Stimulated activated CD4-positive, alpha-beta T cell treated with anti-CD3 and anti-CD28 coated beads, Interleukin-2, amount 100 ng/mL, for 48 hours (primary cell): ENCODE data around the gene STARD8.

ENCODE experiments used
- DNase-seq, 2 donors: peaks; one replicate each; pipeline ENCODE4 v3.0.0-alpha.2; 2020

The STARD8 gene

GRCh38 chrX:68693481-68694434, 46.3 kb downstream of the STARD8 start:
- no peak for DNase-seq

GRCh38 chrX:68694435-68695205, 47.2 kb downstream of the STARD8 start:
- DNase-seq = no peak

- no peak for DNase-seq
These were observed 47.9 kb downstream of the STARD8 start for GRCh38 chrX:68695206-68695845.

DNA sequence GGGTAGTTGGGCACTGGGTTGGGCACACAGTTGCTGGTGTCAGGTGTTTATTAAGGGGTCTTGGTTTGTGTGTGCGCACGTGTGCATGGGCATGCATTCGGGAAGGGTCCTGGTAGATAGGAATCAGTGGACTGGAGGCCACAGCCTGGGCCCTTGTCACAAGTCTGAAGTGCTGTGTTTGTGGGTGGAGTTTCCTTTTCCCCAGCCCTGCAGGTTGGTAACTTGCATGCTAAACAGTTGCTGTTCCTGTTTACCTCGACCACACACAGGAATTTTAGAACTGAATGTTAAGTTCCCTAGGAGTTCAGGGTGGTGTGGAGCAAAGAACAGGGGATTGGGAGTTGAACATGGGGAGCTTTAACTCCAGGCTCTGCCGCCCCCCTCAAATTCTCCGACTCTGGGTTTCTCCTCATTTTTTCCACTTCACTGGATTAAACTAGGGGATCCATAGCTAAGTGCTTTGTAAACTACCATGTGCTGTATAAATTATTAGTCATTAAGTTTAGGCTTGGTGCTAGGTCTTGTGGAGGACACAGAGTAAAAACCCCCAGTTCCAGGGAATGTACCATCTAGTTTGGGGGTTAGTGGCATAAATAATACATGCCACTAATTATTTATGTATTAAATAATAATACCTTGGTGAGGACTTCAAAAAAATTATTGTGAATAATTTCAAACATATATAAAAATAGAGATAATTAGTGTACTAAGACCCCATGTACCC, 49.0 kb downstream of the STARD8 start:
- no peak for DNase-seq

- DNase-seq = no peak
These were observed 49.6 kb downstream of the STARD8 start for GRCh38 chrX:68697036-68697435.

DNA sequence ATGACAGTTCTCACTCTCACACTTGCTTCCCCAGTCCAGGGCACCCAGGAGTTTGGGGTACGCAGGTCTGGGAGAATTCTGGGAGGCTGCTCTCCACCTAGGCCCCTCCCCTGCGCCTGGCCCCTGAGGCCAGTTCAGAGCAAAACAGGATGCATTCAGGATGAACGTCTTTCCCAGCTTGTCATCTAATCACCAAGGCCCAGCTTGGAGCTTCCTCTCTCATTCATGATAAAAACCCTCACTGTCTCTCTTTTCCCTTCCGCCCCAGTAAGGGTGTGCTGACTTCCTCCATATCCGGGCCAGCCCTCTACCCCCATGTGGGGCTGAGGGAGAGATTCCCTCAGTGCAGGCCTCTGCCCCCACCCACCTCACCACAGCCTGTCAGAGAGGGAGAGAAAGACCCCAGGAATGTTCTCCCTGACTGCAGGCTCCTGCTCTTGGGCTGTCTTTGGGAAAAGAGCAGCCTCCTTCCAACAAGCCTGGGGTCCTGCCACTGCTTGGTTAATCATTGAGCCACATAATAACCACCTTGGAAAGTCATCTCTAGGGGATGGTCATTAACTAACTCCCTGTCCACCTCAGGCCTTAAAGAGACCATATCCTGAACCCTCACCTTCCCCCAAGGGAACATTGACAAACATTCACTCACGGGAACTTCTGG, 50.1 kb downstream of the STARD8 start:
- DNase-seq = no peak

- no peak for DNase-seq
These were observed 51.5 kb downstream of the STARD8 start for GRCh38 chrX:68698942-68699341.

DNA sequence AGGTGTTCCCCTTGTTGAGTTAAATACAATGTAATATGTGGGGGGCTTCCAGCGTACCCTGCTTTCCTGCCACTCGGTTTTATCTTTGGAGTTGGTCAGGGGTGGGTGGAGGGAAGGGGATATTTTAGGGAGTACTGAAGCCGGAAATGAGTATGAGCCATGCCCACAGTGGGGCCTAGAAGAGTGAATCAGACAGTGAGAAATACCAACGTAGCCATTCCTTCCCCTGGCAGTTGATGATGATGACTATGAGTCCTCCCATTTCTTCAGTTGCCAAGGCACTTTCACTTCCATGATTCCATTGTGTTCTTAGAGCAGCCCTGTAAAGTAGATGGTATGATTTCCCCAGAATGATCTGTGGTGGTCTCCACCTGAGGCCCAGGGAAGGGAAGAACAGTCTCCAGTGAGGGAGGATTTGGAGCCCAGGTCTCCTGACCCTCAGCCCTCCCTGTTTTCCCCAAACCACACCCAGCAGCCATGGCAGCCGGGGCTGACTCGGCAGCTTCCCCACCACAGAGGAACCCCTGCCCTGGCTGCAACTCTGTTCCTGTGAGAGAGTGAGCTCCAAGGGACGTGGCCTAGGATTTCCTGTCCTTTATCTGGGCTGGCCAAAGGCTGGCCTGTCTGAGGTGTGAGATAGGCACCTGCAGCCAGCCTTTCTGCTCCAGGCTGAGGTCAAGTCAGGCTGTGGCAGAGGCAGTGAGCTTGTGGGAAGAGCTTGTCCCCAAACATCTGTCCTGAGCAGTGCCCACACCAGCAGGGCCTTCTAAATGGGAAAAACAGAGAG, 52.7 kb downstream of the STARD8 start:
- no peak for DNase-seq

DNA sequence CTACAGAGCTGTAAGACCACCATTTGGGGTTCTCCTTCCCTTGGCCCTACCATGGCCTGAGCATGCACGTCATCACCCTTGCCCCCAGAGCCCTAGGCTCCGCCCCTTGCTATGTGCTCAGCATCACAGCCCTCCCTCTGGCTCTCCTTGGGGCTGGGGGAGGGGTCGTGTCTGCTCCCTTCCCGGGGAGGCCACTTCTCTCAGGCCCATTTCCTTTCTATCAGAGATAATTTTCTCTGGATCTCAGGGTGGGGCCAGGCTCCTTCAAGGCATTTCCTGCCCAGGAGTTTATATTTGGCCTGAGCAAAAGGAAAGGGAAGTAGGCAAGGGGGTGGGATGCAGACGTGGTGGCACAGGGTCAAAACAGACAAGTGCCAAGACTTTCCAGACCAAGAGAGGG, 55.9 kb downstream of the STARD8 start:
- no peak for DNase-seq

DNA sequence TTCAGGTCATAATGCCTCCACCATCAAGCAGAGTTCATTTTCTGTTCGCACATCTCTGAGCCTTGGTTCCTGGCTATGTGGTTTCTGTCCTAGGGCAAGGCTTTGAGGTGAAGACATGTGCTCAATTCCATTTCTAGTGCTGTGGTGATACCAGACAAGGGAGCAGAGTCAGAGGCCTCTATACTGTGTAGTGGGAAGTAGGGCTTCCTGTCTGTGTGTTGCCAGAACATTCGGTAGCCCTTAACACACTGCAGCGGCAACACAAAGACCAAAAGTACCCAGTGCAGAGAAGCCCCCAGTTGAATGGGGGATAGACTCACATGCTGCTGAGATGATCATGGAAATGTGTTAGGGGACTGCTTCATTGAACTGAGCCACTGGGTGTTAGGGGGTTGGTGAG, 56.4 kb downstream of the STARD8 start:
- no peak for DNase-seq

DNA sequence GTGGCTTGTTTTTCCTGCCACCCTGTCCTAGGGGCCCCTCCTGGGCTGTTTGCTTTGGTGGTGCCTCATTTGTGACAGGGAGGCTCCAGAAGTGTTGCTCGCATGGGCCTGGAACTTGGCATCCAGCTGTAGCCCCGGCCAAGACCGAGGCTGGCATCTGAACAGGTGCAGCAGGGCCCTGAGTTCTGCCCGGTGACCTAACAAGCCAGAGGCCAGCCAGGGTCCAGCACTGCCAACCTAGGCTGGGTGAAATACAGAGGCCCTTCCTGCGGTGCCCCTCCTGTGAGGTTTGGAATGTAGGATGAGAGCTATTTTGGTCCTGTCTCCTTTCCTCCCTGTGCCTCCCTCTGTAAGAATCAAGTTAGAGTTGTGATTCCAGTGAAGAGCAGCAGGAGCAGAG, 58.5 kb downstream of the STARD8 start:
- no peak for DNase-seq

GRCh38 chrX:68708503-68709290, 61.2 kb downstream of the STARD8 start:
- DNase-seq = no peak

DNA sequence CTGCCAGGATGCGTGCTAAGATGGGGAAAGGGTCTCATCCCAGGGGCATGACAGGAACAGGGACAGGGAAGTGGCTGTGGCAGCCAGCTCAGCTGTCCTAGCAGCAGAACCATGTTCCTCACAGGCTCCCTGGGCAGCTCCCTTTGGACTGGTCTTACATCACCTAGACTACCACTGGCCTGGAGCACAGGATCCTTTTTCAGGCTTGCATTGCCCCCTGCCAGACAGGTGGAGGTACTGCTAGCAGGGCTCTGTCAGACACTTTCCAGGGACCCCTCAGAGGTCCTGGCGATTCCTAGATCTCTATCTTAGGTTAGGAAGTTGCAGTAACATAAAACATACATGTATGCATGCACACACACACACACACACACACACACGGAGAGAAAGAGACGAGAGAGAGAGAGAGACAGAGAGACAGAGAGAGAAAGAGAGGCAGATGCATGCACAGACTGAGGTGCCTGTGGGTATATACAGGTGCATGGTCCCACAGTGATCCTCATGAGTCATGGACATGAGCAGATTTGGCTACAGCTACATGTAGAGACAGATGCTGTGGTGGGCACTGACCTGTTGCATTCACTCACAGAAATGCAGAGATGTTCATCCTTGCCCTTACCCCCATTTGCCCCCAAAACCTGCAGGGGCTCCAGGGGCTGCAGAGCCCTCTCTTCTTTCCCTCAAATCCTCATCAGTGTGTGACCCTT, 63.6 kb downstream of the STARD8 start:
- DNase-seq = no peak

GRCh38 chrX:68711845-68712244, 64.4 kb downstream of the STARD8 start:
- no peak for DNase-seq

DNA sequence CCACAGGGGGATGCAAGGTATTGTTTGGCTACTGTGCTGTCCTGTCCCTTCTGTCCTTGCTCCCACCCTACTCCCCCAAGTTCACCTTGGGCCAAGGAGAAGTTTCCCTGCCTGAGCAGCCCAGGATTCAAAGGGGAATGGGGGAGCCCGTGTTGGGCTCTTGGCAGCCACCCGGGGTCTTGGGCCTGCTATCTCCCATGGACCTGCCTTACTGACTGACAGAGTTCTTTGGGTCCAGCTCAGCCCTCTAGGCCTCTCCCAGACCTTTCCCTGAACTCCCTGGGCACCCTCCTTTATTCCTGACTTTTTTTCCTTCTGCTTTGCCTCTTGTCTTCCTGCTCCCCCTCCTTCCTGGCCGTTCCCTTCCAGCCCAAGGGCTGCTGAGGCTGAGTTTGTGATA, 67.4 kb downstream of the STARD8 start:
- DNase-seq = no peak

DNA sequence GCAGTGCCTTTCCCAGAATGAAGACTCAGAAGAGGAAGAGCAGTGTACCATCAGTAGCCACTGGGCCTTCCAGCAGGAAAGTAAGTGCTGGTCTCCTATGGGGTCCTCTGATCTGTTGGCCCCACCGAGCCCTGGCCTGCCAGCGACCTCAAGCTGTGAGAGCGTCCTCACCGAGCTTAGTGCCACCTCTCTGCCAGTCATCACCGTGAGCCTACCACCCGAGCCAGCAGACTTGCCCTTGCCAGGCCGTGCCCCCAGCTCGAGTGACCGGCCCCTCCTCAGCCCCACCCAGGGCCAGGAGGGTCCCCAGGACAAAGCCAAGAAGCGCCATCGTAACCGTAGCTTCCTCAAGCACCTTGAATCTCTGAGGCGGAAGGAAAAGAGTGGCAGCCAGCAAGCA, 69.7 kb downstream of the STARD8 start:
- DNase-seq = no peak

DNA sequence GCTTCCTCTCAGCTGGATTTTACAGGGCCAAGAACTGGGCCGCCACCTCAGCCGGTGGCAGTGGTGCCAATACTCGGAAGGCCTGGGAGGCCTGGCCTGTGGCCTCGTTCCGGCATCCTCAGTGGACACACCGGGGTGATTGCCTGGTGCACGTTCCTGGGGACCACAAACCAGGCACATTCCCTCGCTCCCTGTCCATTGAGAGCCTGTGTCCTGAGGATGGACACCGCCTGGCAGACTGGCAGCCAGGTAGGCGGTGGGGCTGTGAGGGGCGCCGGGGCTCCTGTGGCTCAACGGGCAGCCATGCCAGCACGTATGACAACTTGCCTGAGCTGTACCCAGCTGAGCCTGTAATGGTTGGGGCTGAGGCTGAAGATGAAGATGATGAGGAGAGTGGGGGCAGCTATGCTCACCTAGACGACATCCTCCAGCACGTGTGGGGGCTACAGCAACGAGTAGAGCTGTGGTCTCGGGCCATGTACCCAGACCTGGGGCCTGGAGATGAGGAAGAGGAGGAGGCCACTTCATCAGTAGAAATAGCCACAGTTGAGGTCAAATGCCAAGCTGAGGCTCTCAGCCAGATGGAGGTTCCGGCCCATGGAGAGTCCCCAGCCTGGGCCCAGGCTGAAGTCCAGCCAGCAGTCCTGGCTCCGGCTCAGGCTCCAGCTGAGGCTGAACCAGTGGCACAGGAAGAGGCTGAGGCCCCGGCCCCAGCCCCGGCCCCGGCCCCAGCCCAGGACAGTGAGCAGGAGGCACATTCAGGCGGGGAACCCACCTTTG, 70.4 kb downstream of the STARD8 start:
- DNase-seq = no peak

DNA sequence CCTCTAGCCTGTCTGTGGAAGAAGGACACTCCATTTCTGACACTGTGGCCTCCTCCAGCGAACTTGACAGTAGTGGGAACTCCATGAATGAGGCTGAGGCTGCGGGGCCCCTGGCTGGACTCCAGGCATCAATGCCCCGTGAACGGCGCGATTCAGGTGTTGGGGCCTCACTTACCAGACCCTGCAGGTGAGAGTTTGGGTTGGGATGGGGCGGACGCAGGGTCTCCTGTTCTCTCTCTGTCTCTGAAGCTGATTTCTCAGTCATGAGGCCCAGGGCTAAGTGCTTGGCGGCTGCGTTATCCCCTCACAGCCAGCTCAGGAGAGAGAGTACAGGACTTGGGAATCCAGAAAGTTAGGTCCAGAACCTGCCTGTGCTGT, 71.0 kb downstream of the STARD8 start:
- no peak for DNase-seq
